ENCODE data around the gene DDX31. TPM values are rescaled to one million over a fixed set of nuclear protein-coding genes. Genes with fewer than 3 reads are reported as not detected.

Gene DDX31
- total RNA-seq, 1 experiment from 2014 or later, result 14.6 TPM

DNA sequence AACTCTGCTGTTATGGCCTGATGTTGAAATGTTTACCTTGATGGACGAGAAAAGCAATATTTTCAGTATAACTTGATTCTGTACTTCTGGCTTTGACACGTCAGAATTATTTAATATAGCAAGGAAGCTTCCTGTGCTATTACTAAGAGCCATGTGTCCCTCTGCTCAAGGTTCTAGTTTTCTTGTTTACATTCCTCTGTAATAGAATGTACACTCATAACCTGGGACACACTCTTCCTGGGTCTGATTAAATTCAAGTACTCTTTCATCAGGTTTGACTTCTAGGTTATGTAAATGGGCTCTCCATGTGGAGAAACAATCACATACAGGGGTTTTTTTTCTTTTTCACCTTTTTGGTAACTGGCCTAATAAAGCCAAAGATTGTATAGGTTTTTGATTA is 33.6 kb upstream of the DDX31 start:
- no peaks in the 10 kb centered on the region for H3K36me3 ChIP-seq (ENCODE audit: low read depth, low read length)
- peaks cover 3% of the 10 kb centered on the region; the same call in 1 of the 2 replicates for H3K9me3 ChIP-seq (ENCODE audit: low read length)
- H3K4me3 ChIP-seq (ENCODE audit: low read length), result no peak overlapping the region
- H3F3A ChIP-seq (ENCODE audit: low read length, unreplicated experiment), result peaks cover 3% of the 10 kb centered on the region
- peak; percentile 93 for ATAC-seq
- ChIA-PET CTCF (no interaction called here), POLR2A (ENCODE audit: unreplicated experiment) (interaction anchor here (0.6 kb wide), 1 partner anchor 33 kb away, joined by 5 read pairs; no protein-coding TSS in a partner anchor)
- H3K9me2 ChIP-seq (replicated peaks; ENCODE audit: low read length), result no peaks in the 10 kb centered on the region
- 0 out of 2 replicates have a peak, but pooled peaks cover 4% of the 10 kb centered on the region for H3K4me1 ChIP-seq (ENCODE audit: insufficient read depth, low read length)
- no peaks in the 10 kb centered on the region for H3K27me3 ChIP-seq (ENCODE audit: low read length)
- BruUV-seq (replicated peaks), result no TSS peak
- H3K27ac ChIP-seq (ENCODE audit: low read length), result no peak overlapping the region
- intact Hi-C loops (cut with micrococcal nuclease), result no loop called here
- DNase-seq, result peak; percentile 56
- no peaks in the 10 kb centered on the region for H4K20me1 ChIP-seq (ENCODE audit: low read length)
- 0 out of 2 replicates have a peak overlapping the region, but pooled peaks have one; percentile 22 for H3K4me2 ChIP-seq (ENCODE audit: low read length)
- H3K9ac ChIP-seq (ENCODE audit: low read length), result no peak overlapping the region
- H3K79me2 ChIP-seq (ENCODE audit: low read length), result no peaks in the 10 kb centered on the region
- no peak for TF ChIP-seq EZH2phosphoT487 (IDR thresholded peaks at IDR 0.05; ENCODE audit: borderline replicate concordance, low read length)
- TF ChIP-seq, protein P1, sequence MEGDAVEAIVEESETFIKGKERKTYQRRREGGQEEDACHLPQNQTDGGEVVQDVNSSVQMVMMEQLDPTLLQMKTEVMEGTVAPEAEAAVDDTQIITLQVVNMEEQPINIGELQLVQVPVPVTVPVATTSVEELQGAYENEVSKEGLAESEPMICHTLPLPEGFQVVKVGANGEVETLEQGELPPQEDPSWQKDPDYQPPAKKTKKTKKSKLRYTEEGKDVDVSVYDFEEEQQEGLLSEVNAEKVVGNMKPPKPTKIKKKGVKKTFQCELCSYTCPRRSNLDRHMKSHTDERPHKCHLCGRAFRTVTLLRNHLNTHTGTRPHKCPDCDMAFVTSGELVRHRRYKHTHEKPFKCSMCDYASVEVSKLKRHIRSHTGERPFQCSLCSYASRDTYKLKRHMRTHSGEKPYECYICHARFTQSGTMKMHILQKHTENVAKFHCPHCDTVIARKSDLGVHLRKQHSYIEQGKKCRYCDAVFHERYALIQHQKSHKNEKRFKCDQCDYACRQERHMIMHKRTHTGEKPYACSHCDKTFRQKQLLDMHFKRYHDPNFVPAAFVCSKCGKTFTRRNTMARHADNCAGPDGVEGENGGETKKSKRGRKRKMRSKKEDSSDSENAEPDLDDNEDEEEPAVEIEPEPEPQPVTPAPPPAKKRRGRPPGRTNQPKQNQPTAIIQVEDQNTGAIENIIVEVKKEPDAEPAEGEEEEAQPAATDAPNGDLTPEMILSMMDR (conservative IDR thresholded peaks at IDR 0.05; ENCODE audit: low read depth, low read length), result no peak
- TF ChIP-seq EZH2 (IDR thresholded peaks at IDR 0.05; ENCODE audit: low read length, unreplicated experiment), result no peak
- H2AFZ ChIP-seq (ENCODE audit: low read length), result no peak overlapping the region

DNA sequence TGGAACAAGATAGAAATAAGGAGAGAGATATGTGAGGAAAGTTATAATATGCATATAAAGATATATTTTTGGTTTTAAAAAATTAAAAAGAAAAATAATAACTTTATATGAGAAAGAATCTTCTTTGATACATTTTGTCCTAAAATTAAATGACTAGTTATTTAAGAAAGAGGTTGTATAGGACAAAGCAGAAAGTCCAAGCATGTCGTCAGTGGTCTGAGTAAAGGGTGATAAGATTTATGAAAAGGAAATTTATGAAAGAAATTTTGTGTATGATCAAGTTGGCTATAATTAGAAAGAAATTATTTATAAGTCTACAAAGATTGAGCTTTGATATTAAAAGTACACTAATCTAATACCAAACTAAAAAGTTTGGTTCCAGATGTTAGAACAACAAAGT is 32.5 kb upstream of the DDX31 start:
- no peak for DNase-seq
- Histone ChIP-seq H3K27ac (ENCODE audit: low read length) (no peak overlapping the region), H3K9me3 (ENCODE audit: low read length) (peaks cover 8% of the 10 kb centered on the region; the same call in 1 of the 2 replicates), H3F3A (ENCODE audit: low read length, unreplicated experiment) (peaks cover 3% of the 10 kb centered on the region), H3K79me2 (ENCODE audit: low read length) (no peaks in the 10 kb centered on the region), H3K9ac (ENCODE audit: low read length) (no peak overlapping the region), H3K4me3 (ENCODE audit: low read length) (no peak overlapping the region), H3K27me3 (ENCODE audit: low read length) (no peaks in the 10 kb centered on the region), H3K4me2 (ENCODE audit: low read length) (no peak overlapping the region), H3K9me2 (replicated peaks; ENCODE audit: low read length) (no peaks in the 10 kb centered on the region), H2AFZ (ENCODE audit: low read length) (no peak overlapping the region), H3K36me3 (ENCODE audit: low read depth, low read length) (no peaks in the 10 kb centered on the region), H4K20me1 (ENCODE audit: low read length) (no peaks in the 10 kb centered on the region), H3K4me1 (ENCODE audit: insufficient read depth, low read length) (0 out of 2 replicates have a peak, but pooled peaks cover 4% of the 10 kb centered on the region)
- TF ChIP-seq EZH2 (IDR thresholded peaks at IDR 0.05; ENCODE audit: low read length, unreplicated experiment), result no peak
- TF ChIP-seq, protein P1 (conservative IDR thresholded peaks at IDR 0.05; ENCODE audit: low read depth, low read length), result no peak
- TF ChIP-seq EZH2phosphoT487 (IDR thresholded peaks at IDR 0.05; ENCODE audit: borderline replicate concordance, low read length), result no peak
- ATAC-seq, result no peak
- BruUV-seq (replicated peaks), result no TSS peak
- POLR2A ChIA-PET (ENCODE audit: unreplicated experiment), result no interaction called here
- CTCF ChIA-PET, result no interaction called here
- intact Hi-C loops (cut with micrococcal nuclease), result no loop called here

DNA sequence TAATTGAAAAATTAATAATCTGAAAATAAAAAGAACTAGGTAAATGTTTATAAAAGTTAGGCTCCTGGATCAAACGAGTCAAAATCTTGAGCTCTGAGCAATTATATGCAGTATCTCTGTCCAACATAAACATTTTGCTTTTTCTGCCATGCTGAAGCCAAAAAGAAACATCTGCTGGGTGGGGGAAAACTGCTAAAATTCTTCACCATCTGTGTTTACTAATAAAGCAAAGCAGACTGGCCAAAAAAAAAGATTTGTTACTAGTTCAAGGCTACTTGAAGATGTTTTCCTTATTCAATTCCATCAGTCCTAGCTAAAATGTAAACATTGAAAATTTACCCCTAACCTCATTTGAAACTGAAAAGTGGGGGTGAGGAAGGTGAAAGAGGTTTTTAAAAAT is 30.2 kb upstream of the DDX31 start:
- DNase-seq (no peak), ATAC-seq (no peak)
- Histone ChIP-seq H2AFZ (ENCODE audit: low read length) (no peak overlapping the region), H3K4me1 (ENCODE audit: insufficient read depth, low read length) (0 out of 2 replicates have a peak, but pooled peaks cover 4% of the 10 kb centered on the region), H3K4me2 (ENCODE audit: low read length) (no peak overlapping the region), H3K9ac (ENCODE audit: low read length) (no peak overlapping the region), H3K9me2 (replicated peaks; ENCODE audit: low read length) (no peaks in the 10 kb centered on the region), H3K9me3 (ENCODE audit: low read length) (peaks cover 11% of the 10 kb centered on the region; the same call in 1 of the 2 replicates), H3K4me3 (ENCODE audit: low read length) (no peak overlapping the region), H3K36me3 (ENCODE audit: low read depth, low read length) (no peaks in the 10 kb centered on the region), H3K79me2 (ENCODE audit: low read length) (no peaks in the 10 kb centered on the region), H3F3A (ENCODE audit: low read length, unreplicated experiment) (peaks cover 3% of the 10 kb centered on the region), H3K27ac (ENCODE audit: low read length) (no peak overlapping the region), H3K27me3 (ENCODE audit: low read length) (no peaks in the 10 kb centered on the region), H4K20me1 (ENCODE audit: low read length) (no peaks in the 10 kb centered on the region)
- POLR2A ChIA-PET (ENCODE audit: unreplicated experiment), result no interaction called here
- intact Hi-C loops (cut with micrococcal nuclease), result no loop called here
- BruUV-seq (replicated peaks), result no TSS peak
- CTCF ChIA-PET, result no interaction called here
- TF ChIP-seq, protein P1 (conservative IDR thresholded peaks at IDR 0.05; ENCODE audit: low read depth, low read length), result no peak
- no peak for TF ChIP-seq EZH2 (IDR thresholded peaks at IDR 0.05; ENCODE audit: low read length, unreplicated experiment)
